Body of pancreas (tissue), 4 donors: Measurements from ENCODE around the gene SLC5A10.

Source experiments
- CTCF ChIP-seq, 7 experiments: fragments of 450-650 bp in 4 of 7; fragments of 200-600 bp in 3 of 7; sonication (generic) in 3 of 7; IDR thresholded peaks; one replicate each; pipeline ENCODE4 v1.5.1; 2016 to 2019; ENCODE audit warnings: antibody characterized with exemption in 7 of 7
- POLR2A ChIP-seq, 3 donors: fragments of 450-650 bp; IDR thresholded peaks; one replicate each; pipeline ENCODE4 v1.6.1; 2016; ENCODE audit warnings: antibody characterized with exemption in 3 of 3, mild to moderate bottlenecking in 2 of 3

DNA sequence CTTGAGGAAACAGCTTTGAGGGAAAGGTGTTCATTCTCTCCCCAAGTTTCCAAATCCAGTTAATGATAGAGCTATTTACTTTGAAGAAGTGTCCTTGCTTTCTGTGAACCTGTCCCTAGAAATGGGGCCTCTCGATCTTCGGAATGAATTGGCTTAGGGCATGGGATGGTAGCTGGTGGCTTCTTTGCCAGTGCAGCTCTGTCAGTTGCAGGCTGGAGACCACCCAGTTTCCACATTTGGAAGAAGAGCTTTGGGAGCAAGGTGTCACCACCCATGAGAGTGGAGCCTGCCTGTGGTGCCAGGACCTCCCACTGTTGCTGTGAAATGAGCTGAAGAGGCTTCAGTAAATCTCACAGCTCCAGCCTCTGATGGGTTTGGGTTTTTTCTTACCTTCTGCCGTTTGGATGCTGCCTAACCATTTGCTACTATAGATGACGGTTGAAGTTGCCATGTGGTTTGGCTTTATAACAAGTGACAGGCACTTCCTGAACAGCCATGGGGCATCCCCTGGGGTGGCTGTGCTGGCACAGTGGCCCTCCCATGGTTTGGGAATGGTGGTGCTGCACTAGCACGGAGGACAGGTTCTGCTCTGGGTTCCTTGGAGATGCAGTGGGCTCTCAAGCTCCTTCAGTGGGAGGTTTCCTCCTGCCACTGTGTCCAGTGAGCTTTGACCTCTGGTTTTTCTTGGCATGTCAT, 19.5 kb upstream of the SLC5A10 start:
- TF ChIP-seq CTCF (IDR thresholded peaks at IDR 0.05) (no peak), POLR2A (IDR thresholded peaks at IDR 0.05) (no peak)
